UCSD-AML1 (cell line): Measurements from ENCODE around the gene HSPA12B.
A peak's percentile ranks its signal among the peaks of the same experiment; 100 is the strongest.
"Not testable (repeated sequence)": the region's sequence is repeated elsewhere in the genome, so short reads cannot be mapped to it uniquely, and the experiment has no call there.

Experiments
- DNase-seq: peaks from one replicate; lab custom pipeline; 2025; ENCODE audit not compliant: unreplicated experiment; lab: John Stamatoyannopoulos, UW

Gene HSPA12B

DNA sequence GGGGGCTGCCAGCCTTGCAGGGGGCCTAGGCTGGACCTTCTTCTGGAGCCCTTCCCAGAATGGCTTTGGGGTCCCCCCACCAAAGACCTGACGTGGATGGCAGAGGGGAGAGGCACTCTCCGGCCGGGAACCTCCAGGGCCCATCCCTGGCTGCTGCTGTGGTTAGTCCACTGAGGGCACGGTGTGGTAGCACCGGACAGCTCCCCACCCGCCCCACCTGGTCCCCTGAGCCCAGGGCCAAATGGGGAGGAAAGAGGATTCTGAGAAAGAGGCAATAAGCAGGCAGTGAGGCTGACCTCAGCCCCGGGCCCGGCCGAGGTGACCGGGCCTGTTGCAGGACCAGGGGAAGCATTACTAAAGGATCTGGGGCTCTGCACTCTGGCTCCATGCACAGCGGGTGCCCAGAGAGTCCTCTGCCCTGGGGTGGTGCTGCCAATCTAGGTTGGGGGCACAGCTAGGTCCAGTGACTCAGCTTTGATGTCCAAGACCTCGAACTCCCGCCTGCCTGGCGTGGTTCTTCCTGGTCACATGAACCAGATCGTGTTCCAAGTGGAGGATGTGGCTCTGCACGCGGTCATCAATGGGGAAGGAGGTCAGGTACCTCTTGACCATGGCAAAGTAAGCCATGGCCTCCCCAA is 51.9 kb downstream of the HSPA12B start:
- DNase-seq: no peak

- DNase-seq: no peak
These were observed 52.4 kb downstream of the HSPA12B start for GRCh38 chr20:3784863-3785239.

GRCh38 chr20:3785240-3786125 is 53.0 kb downstream of the HSPA12B start:
- no peak for DNase-seq

DNA sequence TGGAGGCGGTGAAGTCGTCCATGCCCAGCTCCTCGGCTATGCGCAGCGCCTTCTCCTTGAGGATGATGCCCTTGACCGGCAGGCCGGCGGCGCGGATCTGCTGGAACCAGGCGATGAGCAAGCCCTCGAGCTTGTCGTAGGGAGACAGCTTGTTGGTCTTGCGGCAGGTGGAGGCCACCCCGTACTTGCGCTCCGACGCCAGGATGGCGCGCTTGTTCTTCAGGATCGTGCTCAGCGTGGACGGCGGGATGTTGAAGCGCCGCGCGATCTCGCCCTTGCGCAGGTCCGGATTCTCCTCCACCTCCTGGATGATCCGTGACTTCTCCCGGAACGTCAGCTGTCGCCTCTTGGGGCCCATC is 53.6 kb downstream of the HSPA12B start:
- DNase-seq: no peak

- DNase-seq: peak; percentile 91
These were observed 54.3 kb downstream of the HSPA12B start, which contains the start of gene CENPB for GRCh38 chr20:3786665-3787323. Gene CENPB, minus strand, starts transcription at chr20:3786740. Its CDS starts 257 bp downstream, at chr20:3786483.

GRCh38 chr20:3787324-3788014 is 55.0 kb downstream of the HSPA12B start:
- no peak for DNase-seq

DNA sequence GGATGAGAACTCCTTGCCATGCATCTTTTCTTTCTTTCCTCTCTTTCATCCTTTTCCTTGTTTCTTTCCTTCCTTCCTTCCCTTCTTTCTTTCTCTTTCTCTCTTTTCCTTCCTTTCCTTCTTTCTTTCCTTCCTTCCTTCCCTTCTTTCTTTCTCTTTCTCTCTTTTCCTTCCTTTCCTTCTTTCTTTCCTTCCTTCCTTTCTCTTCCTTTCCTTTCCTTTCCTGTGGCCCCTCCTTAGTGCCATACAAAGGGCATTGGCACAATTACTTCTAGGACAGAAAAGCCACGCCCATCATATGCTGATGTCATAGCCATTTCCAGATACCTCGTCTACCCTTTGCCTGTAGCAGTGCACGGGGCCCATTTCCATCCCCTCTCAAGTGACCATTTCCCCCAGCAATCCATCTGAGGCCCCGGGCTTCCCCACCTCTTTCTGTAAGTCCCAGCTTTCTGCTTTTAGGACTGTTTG is 56.2 kb downstream of the HSPA12B start:
- no peak for DNase-seq

- DNase-seq: not testable (repeated sequence)
These were observed 56.7 kb downstream of the HSPA12B start for GRCh38 chr20:3789201-3789600.

DNA sequence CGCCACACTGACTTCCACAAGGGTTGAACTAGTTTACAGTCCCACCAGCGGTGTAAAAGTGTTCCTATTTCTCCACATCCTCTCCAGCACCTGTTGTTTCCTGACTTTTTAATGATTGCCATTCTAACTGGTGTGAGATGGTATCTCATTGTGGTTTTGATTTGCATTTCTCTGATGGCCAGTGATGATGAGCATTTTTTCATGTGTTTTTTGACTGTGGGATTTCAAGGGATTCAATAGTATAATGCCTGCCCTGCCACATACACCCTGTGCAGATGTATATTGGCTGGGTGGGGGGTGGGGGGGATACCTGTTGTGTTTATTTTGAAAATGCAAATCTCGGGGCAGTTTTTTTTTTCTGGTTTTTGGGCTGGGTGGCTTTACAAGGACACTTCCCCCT is 61.7 kb downstream of the HSPA12B start:
- not testable (repeated sequence) for DNase-seq

- DNase-seq: no peak
These were observed 62.4 kb downstream of the HSPA12B start for GRCh38 chr20:3794701-3795420.

DNA sequence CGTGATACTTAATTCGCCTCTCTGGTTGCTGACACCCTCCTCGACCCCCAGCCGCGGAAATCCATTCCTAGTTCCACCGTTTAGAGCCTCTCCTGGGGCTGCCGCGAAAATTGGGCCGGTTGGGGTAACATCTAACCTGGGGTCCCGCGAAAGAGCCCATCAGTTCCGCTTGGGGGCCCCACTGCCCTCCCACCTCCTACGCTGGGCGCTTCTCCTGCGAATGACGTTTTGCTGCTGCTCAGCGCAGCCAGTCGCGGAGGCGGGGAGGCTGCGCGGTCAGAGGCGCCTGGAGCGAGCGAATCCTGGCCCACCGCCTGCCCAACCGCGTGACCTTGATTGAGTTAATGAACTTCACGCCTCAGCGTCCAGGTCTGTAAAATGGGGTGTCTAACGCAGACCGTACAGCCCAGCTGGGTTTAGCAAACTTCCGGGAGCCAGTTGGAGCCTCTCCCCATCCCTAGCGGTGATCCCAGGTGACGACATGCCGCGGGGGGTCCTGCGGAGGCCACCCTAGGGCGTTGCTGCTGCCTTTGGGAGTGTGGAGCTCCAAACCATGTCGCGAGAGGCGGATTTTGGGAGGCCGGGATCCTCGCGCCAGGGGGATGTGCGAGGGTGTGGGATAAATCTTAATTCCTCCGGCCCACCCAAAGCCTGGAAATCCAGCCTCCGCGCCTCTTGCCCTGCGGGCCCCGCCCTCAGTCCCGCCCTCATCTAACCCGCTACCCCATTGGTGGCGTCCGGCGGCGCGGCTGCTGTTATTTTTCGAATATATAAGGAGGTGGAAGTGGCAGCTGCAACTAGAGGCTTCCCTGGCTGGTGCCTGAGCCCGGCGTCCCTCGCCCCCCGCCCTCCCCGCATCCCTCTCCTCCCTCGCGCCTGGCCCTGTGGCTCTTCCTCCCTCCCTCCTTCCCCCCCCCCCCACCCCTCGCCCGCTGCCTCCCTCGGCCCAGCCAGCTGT is 63.3 kb downstream of the HSPA12B start, which contains the start of gene CDC25B:
Gene CDC25B, plus strand, starts transcription at position 800 of the 958 bp plus-strand sequence. CDS start 222 bp downstream, outside the sequence.
- DNase-seq: peak; percentile 82

DNA sequence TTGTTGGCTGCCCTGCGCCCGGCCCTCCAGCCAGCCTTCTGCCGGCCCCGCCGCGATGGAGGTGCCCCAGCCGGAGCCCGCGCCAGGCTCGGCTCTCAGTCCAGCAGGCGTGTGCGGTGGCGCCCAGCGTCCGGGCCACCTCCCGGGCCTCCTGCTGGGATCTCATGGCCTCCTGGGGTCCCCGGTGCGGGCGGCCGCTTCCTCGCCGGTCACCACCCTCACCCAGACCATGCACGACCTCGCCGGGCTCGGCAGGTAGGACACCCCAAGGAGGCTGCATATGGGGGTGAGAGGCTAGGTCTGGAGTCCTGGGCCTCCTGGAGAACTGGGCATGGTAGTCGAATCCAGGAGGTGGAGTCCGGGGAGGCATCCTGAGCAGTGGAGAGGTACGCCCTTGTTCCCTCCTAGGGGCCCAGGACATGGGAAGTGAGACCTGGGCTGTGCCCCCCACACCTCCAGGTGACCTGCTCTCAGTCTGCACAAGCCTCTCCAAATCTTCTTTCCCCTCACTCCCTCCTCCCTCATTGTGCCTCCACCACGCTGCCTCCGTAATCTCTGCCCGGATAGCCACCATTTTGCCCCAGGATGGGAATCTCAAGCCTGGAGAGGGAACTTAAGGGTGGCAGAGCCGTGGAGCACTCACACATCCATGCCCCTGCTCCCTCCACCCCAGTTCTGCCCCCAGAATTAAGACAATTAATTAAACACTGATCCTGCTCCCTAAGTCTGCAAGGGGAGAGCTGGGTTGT is 64.2 kb downstream of the HSPA12B start:
- DNase-seq: no peak

GRCh38 chr20:3797226-3797545 is 64.7 kb downstream of the HSPA12B start:
- DNase-seq: no peak

- DNase-seq: no peak
These were observed 65.3 kb downstream of the HSPA12B start for GRCh38 chr20:3797592-3798372.

DNA sequence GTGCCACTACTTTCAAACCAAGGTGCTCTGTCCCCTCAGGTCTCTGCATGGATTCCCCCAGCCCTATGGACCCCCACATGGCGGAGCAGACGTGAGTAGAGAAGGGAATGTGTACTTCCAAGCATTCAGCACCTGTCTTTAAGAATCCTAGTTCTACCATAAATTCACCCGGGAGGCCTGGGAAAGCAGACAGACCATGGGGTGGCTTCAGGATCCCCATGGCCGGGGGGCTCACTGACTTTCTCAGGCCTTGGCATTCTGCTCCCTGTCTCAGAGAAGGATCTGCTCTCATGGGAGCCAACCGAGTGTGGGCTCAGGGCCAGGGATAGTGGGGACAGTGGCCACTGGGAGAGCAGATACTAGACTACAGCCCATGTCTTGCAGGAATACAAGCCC is 65.9 kb downstream of the HSPA12B start:
- DNase-seq: no peak

DNA sequence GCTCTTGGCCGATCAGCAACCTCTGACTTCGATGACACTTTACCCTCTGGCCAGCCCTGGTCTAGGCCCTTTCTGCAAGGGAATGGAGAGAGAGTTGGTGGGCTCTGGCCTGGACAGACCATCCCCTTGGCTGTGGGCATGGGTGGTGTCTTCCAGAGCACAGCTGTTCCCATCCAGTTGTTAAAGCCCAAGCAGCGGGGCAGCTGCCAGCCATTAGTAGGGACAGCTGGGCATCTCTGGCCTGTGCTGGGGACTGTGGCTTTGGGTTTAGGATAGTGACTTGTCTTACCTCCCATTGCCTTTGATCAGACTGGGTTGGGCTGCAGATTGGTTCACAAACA is 66.4 kb downstream of the HSPA12B start:
- no peak for DNase-seq

GRCh38 chr20:3800256-3800877 is 67.9 kb downstream of the HSPA12B start:
- no peak for DNase-seq

GRCh38 chr20:3800878-3801260 is 68.4 kb downstream of the HSPA12B start:
- no peak for DNase-seq
